Skeletal muscle cell (primary cell): ENCODE results near the gene KIF2C.
"Not testable (repeated sequence)": the region's sequence is repeated elsewhere in the genome, so short reads cannot be mapped to it uniquely, and the experiment has no call there.

Experiments
- DNase-seq: peaks from one replicate; pipeline ENCODE4 v3.0.0-alpha.2; 2010; ENCODE audit warnings: low read depth
- H3K4me3 ChIP-seq: 2 replicates; pipeline ENCODE4 v1.5.1; 2011; ENCODE audit warnings: low read depth, mild to moderate bottlenecking, control low read depth, low read length, moderate library complexity

KIF2C gene

GRCh38 chr1:44788120-44788860 lies 48.7 kb downstream of the KIF2C start, which contains the start of gene BEST4:
TSS of gene BEST4 (minus strand) at chr1:44788170. CDS start at chr1:44787705, 465 bp downstream.
- H3K4me3 ChIP-seq = no peak within 1 kb of the TSS
- DNase-seq = no peak

GRCh38 chr1:44790968-44791801 lies 51.5 kb downstream of the KIF2C start:
- DNase-seq = no peak
- H3K4me3 ChIP-seq = no peak overlapping the region

- DNase-seq = no peak
- H3K4me3 ChIP-seq = no peak overlapping the region
Measured at GRCh38 chr1:44792736-44793502, 53.3 kb downstream of the KIF2C start.

- H3K4me3 ChIP-seq, DNase-seq: not testable (repeated sequence)
Measured at GRCh38 chr1:44797886-44798285, 58.2 kb downstream of the KIF2C start.

- DNase-seq = no peak
- no peak overlapping the region for H3K4me3 ChIP-seq
Measured at GRCh38 chr1:44798481-44799365, 59.1 kb downstream of the KIF2C start.

- peak; percentile 93 for DNase-seq
- H3K4me3 ChIP-seq = peak within 1 kb of the TSS; percentile 92
Measured at GRCh38 chr1:44799770-44800584, 60.3 kb downstream of the KIF2C start, which contains the start of gene PLK3. TSS of gene PLK3 (plus strand) at chr1:44800377. CDS start at chr1:44800464, 87 bp downstream.

- peak overlapping the region; percentile 92 for H3K4me3 ChIP-seq
- no peak for DNase-seq
Measured at GRCh38 chr1:44801491-44802305, 62.1 kb downstream of the KIF2C start.

- DNase-seq = no peak
- peak overlapping the region; percentile 92 for H3K4me3 ChIP-seq
Measured at GRCh38 chr1:44802306-44803061, 62.8 kb downstream of the KIF2C start.

- no peak for DNase-seq
- peak overlapping the region; percentile 92 for H3K4me3 ChIP-seq
Measured at GRCh38 chr1:44803062-44803311, 63.4 kb downstream of the KIF2C start.

- DNase-seq = no peak
- H3K4me3 ChIP-seq = no peak overlapping the region
Measured at GRCh38 chr1:44803312-44804095, 63.9 kb downstream of the KIF2C start.

GRCh38 chr1:44805311-44806024 lies 65.8 kb downstream of the KIF2C start:
- no peak overlapping the region for H3K4me3 ChIP-seq
- DNase-seq = no peak

- DNase-seq = no peak
- no peak overlapping the region for H3K4me3 ChIP-seq
Measured at GRCh38 chr1:44806025-44806703, 66.5 kb downstream of the KIF2C start.

GRCh38 chr1:44806704-44807363 lies 67.2 kb downstream of the KIF2C start, which contains the start of gene DYNLT4:
TSS of gene DYNLT4 (minus strand) at chr1:44807351. CDS start at chr1:44806668, 683 bp downstream.
- no peak for DNase-seq
- H3K4me3 ChIP-seq = peak within 1 kb of the TSS; percentile 49

- DNase-seq = peak; percentile 98
- peak overlapping the region; percentile 49 for H3K4me3 ChIP-seq
Measured at GRCh38 chr1:44807364-44808062, 67.9 kb downstream of the KIF2C start.
